HepG2 (cell line): Measurements from ENCODE around the gene ZBTB17. TPM values are rescaled to one million over a fixed set of nuclear protein-coding genes. Genes with fewer than 3 reads are reported as not detected.

Source experiments
- ATRX ChIP-seq: sonication (generic); formaldehyde crosslinking; IDR thresholded peaks from 2 replicates; pipeline ENCODE4 v1.4.0; 2020; ENCODE audit warnings: missing genetic modification reagents, borderline replicate concordance
- CBFB ChIP-seq: sonication (generic); formaldehyde crosslinking; IDR thresholded peaks from 2 replicates; pipeline ENCODE4 v1.4.0; 2020; ENCODE audit warnings: missing genetic modification reagents
- MEIS1 ChIP-seq: sonication (generic); formaldehyde crosslinking; IDR thresholded peaks from 2 replicates; pipeline ENCODE4 v1.9.0; 2021; ENCODE audit warnings: mild to moderate bottlenecking, missing genetic modification reagents, moderate library complexity, borderline replicate concordance
- PRMT3 ChIP-seq: sonication (generic); formaldehyde crosslinking; IDR thresholded peaks from 2 replicates; pipeline ENCODE4 v1.8.1; 2022; ENCODE audit warnings: low read depth, mild to moderate bottlenecking, moderate library complexity, missing genetic modification reagents, borderline replicate concordance
- RELA ChIP-seq: sonication (generic); formaldehyde crosslinking; IDR thresholded peaks from 2 replicates; pipeline ENCODE4 v1.4.0; 2020; ENCODE audit warnings: missing genetic modification reagents
- SPEN ChIP-seq: sonication (generic); formaldehyde crosslinking; IDR thresholded peaks from 2 replicates; pipeline ENCODE4 v1.5.1; 2020; ENCODE audit warnings: low read depth, mild to moderate bottlenecking, missing genetic modification reagents
- XBP1 ChIP-seq: sonication (generic); formaldehyde crosslinking; IDR thresholded peaks from 2 replicates; pipeline ENCODE4 v1.5.0; 2020; ENCODE audit warnings: missing genetic modification reagents
- ZEB1 ChIP-seq: IDR thresholded peaks from 2 replicates; pipeline ENCODE4 v1.6.1; 2012; ENCODE audit warnings: mild to moderate bottlenecking, low read depth, inconsistent platforms; ENCODE audit not compliant: insufficient replicate concordance
- ZNF136 ChIP-seq: sonication (generic); formaldehyde crosslinking; IDR thresholded peaks from 2 replicates; pipeline ENCODE4 v1.8.1; 2022; ENCODE audit warnings: low read depth, mild to moderate bottlenecking, moderate library complexity, missing genetic modification reagents
- ZNF564 ChIP-seq: sonication (generic); formaldehyde crosslinking; IDR thresholded peaks from 2 replicates; pipeline ENCODE4 v1.8.1; 2023; ENCODE audit warnings: mild to moderate bottlenecking, missing genetic modification reagents
- ZNF879 ChIP-seq: sonication (generic); formaldehyde crosslinking; IDR thresholded peaks from 2 replicates; pipeline ENCODE4 v1.8.1; 2023; ENCODE audit warnings: missing genetic modification reagents
- ZSCAN12 ChIP-seq: sonication (generic); formaldehyde crosslinking; IDR thresholded peaks from 2 replicates; pipeline ENCODE4 v1.9.0; 2021; ENCODE audit warnings: mild to moderate bottlenecking, missing genetic modification reagents
- ZZZ3 ChIP-seq: sonication (generic); formaldehyde crosslinking; IDR thresholded peaks from 2 replicates; pipeline ENCODE4 v1.4.0; 2020; ENCODE audit warnings: missing genetic modification reagents, mild to moderate bottlenecking, borderline replicate concordance
- polyA plus RNA-seq, 8 experiments: library from polyadenylated mRNA; depleted of rRNA in 3 of 8; stranded (reverse) in 7 of 8; unstranded in 1 of 8; fragments of >200 nt; fragmentation: Illumina TruSeq in 4 of 8; extraction: Trizol in 4 of 8; gene quantifications; 2 replicates each; pipeline versions ENCODE4 v1.2.1 to v1.2.3, GENCODE V29; 2011 to 2016; ENCODE audit warnings: low read depth in 4 of 8, missing spikeins in 1 of 8, mixed read lengths in 1 of 8; ENCODE audit not compliant: insufficient read depth in 1 of 8
- total RNA-seq, 5 experiments: library from RNA; depleted of rRNA; stranded (reverse); fragments of >200 nt; fragmentation: Illumina TruSeq; extraction: Trizol; gene quantifications; 2 replicates each; pipeline ENCODE4 v1.2.3, GENCODE V29; 2016; ENCODE audit warnings: low read depth in 1 of 5
- TF ChIP-seq, protein P1 (sequence below): sonication (generic); formaldehyde crosslinking; IDR thresholded peaks from 2 replicates; pipeline ENCODE4 v1.5.1; 2020; ENCODE audit warnings: mild to moderate bottlenecking, missing genetic modification reagents
- TF ChIP-seq, protein P2 (sequence below): sonication (generic); formaldehyde crosslinking; IDR thresholded peaks from 2 replicates; pipeline ENCODE4 v1.4.0; 2020; ENCODE audit warnings: missing genetic modification reagents
- TF ChIP-seq, protein P3 (sequence below): sonication (generic); formaldehyde crosslinking; IDR thresholded peaks from 2 replicates; pipeline ENCODE4 v1.4.0; 2020; ENCODE audit warnings: missing genetic modification reagents
- TF ChIP-seq, protein P4 (sequence below): sonication (generic); formaldehyde crosslinking; conservative IDR thresholded peaks from 2 replicates; pipeline ENCODE4 v1.8.0; 2022; ENCODE audit warnings: low read depth, missing genetic modification reagents
- TF ChIP-seq, protein P5 (sequence below): sonication (generic); formaldehyde crosslinking; IDR thresholded peaks from 2 replicates; pipeline ENCODE4 v1.8.0; 2022; ENCODE audit warnings: mild to moderate bottlenecking, missing genetic modification reagents, borderline replicate concordance

Gene ZBTB17
- total and polyA plus RNA-seq, 2 of the 13 experiments (the other 11 are each of a cell fraction or from before 2014, with no cell fraction given) = 16.7 to 17.0 TPM

DNA sequence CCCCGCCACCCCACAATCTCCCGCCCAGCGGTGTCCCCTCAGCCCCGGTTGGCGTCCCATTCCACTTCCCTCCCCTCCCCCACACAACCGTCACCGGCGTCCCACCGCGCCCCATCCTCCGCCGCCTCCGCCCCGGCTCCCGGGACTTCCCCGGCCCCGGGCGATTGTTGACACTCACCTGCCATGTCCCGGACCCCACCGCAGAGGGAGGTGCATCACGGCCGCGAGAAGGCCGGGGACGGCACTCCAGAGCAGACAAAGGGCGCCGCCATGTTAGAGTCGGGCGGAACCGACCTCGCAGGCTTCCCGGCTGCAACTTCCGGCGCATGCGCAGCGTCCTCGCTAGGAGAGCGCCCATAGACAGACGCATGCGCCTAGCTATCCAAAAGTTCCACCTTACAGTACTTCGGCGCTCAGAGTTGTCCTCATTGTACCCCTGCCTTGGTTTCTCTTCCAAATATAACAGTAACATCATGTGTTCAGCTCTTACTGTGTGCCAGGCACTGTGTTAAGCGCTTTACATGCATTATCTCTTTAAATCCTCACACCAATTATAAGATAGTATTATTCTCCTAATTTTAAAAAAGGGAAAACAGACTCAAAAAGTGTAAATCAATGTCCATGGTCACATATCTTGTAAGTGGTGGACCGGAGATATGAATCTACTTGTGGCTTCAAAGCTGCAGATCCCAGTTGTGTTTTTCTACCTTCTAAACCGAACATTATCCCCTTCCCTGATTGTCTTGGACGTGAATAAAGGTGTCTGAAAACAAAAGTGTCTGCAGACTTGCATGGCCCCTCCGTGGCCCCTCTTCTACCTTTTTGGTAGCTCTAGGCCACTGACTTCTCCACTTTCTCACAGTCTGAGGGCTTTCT lies at the start of gene ZBTB17 (continued):
- TF ChIP-seq, protein P1, sequence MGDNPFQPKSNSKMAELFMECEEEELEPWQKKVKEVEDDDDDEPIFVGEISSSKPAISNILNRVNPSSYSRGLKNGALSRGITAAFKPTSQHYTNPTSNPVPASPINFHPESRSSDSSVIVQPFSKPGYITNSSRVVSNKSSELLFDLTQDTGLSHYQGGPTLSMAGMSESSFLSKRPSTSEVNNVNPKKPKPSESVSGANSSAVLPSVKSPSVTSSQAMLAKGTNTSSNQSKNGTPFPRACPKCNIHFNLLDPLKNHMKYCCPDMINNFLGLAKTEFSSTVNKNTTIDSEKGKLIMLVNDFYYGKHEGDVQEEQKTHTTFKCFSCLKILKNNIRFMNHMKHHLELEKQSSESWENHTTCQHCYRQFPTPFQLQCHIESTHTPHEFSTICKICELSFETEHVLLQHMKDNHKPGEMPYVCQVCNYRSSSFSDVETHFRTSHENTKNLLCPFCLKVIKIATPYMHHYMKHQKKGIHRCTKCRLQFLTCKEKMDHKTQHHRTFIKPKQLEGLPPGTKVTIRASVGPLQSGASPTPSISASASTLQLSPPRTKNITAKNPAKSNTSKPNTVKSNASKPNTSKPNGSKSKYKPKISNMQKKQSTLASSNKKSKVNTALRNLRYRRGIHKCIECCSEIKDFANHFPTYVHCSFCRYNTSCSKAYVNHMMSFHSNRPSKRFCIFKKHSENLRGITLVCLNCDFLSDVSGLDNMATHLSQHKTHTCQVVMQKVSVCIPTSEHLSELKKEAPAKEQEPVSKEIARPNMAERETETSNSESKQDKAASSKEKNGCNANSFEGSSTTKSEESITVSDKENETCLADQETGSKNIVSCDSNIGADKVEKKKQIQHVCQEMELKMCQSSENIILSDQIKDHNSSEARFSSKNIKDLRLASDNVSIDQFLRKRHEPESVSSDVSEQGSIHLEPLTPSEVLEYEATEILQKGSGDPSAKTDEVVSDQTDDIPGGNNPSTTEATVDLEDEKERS (CRISPR knock-in tag) = no peak
- TF ChIP-seq XBP1 (no peak), ZSCAN12 (CRISPR knock-in tag) (no peak), RELA (CRISPR knock-in tag) (no peak), ATRX (CRISPR knock-in tag) (no peak), ZNF564 (CRISPR knock-in tag) (no peak; the same call in 1 of the 2 replicates), PRMT3 (CRISPR knock-in tag) (no peak), MEIS1 (CRISPR knock-in tag) (no peak; the same call in 1 of the 2 replicates), ZEB1 (no peak), ZNF136 (CRISPR knock-in tag) (no peak), ZZZ3 (CRISPR knock-in tag) (no peak; the same call in 1 of the 2 replicates), CBFB (no peak; the same call in 1 of the 2 replicates), ZNF879 (CRISPR knock-in tag) (no peak), SPEN (peak; percentile 73; the same call in 1 of the 2 replicates)
- TF ChIP-seq, protein P2, sequence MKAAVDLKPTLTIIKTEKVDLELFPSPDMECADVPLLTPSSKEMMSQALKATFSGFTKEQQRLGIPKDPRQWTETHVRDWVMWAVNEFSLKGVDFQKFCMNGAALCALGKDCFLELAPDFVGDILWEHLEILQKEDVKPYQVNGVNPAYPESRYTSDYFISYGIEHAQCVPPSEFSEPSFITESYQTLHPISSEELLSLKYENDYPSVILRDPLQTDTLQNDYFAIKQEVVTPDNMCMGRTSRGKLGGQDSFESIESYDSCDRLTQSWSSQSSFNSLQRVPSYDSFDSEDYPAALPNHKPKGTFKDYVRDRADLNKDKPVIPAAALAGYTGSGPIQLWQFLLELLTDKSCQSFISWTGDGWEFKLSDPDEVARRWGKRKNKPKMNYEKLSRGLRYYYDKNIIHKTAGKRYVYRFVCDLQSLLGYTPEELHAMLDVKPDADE (CRISPR knock-in tag) = no peak
- TF ChIP-seq, protein P3, sequence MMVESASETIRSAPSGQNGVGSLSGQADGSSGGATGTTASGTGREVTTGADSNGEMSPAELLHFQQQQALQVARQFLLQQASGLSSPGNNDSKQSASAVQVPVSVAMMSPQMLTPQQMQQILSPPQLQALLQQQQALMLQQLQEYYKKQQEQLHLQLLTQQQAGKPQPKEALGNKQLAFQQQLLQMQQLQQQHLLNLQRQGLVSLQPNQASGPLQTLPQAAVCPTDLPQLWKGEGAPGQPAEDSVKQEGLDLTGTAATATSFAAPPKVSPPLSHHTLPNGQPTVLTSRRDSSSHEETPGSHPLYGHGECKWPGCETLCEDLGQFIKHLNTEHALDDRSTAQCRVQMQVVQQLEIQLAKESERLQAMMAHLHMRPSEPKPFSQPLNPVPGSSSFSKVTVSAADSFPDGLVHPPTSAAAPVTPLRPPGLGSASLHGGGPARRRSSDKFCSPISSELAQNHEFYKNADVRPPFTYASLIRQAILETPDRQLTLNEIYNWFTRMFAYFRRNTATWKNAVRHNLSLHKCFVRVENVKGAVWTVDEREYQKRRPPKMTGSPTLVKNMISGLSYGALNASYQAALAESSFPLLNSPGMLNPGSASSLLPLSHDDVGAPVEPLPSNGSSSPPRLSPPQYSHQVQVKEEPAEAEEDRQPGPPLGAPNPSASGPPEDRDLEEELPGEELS = no peak
- TF ChIP-seq, protein P4, sequence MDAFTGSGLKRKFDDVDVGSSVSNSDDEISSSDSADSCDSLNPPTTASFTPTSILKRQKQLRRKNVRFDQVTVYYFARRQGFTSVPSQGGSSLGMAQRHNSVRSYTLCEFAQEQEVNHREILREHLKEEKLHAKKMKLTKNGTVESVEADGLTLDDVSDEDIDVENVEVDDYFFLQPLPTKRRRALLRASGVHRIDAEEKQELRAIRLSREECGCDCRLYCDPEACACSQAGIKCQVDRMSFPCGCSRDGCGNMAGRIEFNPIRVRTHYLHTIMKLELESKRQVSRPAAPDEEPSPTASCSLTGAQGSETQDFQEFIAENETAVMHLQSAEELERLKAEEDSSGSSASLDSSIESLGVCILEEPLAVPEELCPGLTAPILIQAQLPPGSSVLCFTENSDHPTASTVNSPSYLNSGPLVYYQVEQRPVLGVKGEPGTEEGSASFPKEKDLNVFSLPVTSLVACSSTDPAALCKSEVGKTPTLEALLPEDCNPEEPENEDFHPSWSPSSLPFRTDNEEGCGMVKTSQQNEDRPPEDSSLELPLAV (CRISPR knock-in tag) = 0 out of 2 replicates have a peak, but pooled peaks have one; percentile 53
- TF ChIP-seq, protein P5, sequence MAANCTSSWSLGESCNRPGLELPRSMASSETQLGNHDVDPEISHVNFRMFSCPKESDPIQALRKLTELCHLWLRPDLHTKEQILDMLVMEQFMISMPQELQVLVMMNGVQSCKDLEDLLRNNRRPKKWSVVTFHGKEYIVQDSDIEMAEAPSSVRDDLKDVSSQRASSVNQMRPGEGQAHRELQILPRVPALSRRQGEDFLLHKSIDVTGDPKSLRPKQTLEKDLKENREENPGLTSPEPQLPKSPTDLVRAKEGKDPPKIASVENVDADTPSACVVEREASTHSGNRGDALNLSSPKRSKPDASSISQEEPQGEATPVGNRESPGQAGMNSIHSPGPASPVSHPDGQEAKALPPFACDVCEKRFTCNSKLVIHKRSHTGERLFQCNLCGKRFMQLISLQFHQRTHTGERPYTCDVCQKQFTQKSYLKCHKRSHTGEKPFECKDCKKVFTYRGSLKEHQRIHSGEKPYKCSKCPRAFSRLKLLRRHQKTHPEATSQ = no peak
